ENCODE data around the gene HBEGF. TPM values are rescaled to one million over a fixed set of nuclear protein-coding genes. Genes with fewer than 3 reads are reported as not detected.
"Not testable (repeated sequence)": the region's sequence is repeated elsewhere in the genome, so short reads cannot be mapped to it uniquely, and the experiment has no call there.

HBEGF gene
- total and polyA plus RNA-seq, 10 donors, result 1.2 to 16.2 (median 6.9) TPM

DNA sequence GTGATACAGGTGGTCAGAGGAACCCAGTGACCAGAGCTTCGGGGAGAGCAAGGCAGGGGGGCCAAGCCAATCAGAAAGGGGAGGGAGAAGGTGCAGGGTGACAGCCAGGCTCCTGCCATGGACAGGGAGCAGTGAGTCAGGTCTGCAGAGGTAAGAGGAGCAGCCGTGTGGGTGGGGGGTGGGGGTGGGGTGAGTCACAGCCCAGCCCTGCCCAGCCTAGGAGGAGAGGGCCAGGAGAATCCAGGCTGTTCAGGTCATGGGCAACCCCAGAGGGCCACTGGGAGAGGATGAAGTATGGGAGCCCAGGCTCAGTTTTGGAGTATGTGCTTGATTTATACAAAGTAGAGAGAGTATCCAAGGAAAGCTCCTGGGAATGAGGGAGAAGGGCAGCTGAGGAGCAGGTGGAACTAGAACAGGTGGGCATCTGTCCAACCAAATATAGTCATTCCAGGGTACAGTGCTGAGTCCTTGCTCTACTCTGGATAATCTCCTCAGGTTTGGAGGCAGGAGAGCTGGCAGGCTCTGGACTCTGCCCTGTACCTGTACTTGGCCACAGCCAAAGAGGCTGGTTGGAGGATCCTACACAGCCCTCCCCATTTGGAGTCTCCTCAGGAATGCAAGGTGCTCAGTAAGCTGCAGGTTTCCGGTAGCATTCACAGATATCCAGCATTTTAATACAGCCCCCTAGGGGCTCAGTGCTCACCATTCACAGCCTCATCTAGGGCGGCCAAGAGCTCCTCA is 1.6 kb downstream of the HBEGF start:
- intact Hi-C loops (cut with DNase I; ENCODE audit: low total_unique reads), result no loop called here
- peak overlapping the region; percentile 62 to 88 (median 74) for H3K4me3 ChIP-seq
- peaks cover 0 to 22% (median 0%) of the 10 kb centered on the region in 7 donors for H3K27me3 ChIP-seq (replicated peaks in 1 of 7)
- H3K36me3 ChIP-seq, result no peaks in the 10 kb centered on the region
- WGBS, 5 donors, result 66 to 91% (median 70%) methylated on average over 3 to 4 of the region's 4 CpGs
- H3K27ac ChIP-seq, result peak overlapping the region in 2 of 8 donors; percentile 72 to 83
- TF ChIP-seq, protein P1, sequence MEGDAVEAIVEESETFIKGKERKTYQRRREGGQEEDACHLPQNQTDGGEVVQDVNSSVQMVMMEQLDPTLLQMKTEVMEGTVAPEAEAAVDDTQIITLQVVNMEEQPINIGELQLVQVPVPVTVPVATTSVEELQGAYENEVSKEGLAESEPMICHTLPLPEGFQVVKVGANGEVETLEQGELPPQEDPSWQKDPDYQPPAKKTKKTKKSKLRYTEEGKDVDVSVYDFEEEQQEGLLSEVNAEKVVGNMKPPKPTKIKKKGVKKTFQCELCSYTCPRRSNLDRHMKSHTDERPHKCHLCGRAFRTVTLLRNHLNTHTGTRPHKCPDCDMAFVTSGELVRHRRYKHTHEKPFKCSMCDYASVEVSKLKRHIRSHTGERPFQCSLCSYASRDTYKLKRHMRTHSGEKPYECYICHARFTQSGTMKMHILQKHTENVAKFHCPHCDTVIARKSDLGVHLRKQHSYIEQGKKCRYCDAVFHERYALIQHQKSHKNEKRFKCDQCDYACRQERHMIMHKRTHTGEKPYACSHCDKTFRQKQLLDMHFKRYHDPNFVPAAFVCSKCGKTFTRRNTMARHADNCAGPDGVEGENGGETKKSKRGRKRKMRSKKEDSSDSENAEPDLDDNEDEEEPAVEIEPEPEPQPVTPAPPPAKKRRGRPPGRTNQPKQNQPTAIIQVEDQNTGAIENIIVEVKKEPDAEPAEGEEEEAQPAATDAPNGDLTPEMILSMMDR (IDR thresholded peaks at IDR 0.05 in 8 of 11, conservative IDR thresholded peaks at IDR 0.05 in 3 of 11), result no peak
- no peak for TF ChIP-seq POLR2A (IDR thresholded peaks at IDR 0.05)
- no peak for TF ChIP-seq POLR2AphosphoS5 (IDR thresholded peaks at IDR 0.05)
- DNase-seq, result peak; percentile 44
- H3K9me3 ChIP-seq, result no peaks in the 10 kb centered on the region
- peaks cover 27 to 86% (median 65%) of the 10 kb centered on the region in 6 donors for H3K4me1 ChIP-seq

DNA sequence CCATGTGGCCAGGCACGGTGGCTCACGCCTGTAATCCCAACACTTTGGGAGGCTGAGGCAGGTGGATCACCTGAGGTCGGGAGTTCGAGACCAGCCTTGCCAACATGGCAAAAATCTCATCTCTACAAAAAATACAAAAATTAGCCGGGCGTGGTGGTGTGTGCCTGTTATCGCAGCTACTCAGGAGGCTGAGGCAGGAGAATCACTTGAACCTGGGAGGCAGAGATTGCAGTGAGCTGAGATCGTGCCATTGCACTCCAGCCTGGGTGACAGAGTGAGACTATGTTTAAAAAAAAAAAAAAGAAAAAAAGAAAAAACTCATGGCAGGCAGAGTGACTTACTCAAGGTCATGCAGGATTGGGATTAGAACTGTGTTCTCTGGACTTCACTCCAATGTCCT is 2.6 kb downstream of the HBEGF start:
- Histone ChIP-seq H3K27me3 (replicated peaks in 1 of 7) (peaks cover 0 to 14% (median 0%) of the 10 kb centered on the region in 7 donors), H3K4me1 (peaks cover 27 to 91% (median 70%) of the 10 kb centered on the region in 6 donors), H3K27ac (peak overlapping the region in 1 of 8 donors; percentile 83)
- H3K36me3 ChIP-seq; intact Hi-C loops (cut with DNase I; ENCODE audit: low total_unique reads); H3K4me3 ChIP-seq; H3K9me3 ChIP-seq: not testable (repeated sequence)
- 95 to 98% (median 97%) methylated on average over 8 of the region's 8 CpGs for WGBS, 5 donors
- DNase-seq, result peak; percentile 40

DNA sequence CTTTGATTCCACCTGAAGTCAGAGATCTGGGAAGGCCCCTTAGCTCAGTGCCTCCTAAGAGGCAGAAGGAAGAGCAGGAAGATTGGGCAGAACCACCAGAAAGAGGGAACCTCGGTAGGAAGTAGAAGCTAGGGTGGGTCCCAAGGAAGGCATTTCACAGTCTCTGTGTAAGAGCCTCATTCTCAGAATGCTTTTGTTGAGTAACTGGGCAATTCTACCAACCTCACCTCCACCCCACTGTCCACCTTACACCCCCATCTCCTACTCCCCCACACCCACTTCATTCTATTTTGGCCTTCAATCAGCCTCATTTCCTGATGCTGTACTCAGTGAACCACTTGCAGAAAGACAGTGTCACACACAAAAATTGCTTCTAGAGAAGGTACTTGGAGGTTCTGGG is 3.5 kb downstream of the HBEGF start:
- no peak for DNase-seq
- intact Hi-C loops (cut with DNase I; ENCODE audit: low total_unique reads), result no loop called here
- TF ChIP-seq POLR2AphosphoS5 (IDR thresholded peaks at IDR 0.05), result no peak
- TF ChIP-seq, protein P1 (IDR thresholded peaks at IDR 0.05 in 8 of 11, conservative IDR thresholded peaks at IDR 0.05 in 3 of 11), result no peak
- TF ChIP-seq POLR2A (IDR thresholded peaks at IDR 0.05), result no peak
- H3K36me3 ChIP-seq, result no peaks in the 10 kb centered on the region
- no peak overlapping the region for H3K4me3 ChIP-seq
- H3K4me1 ChIP-seq, result peaks cover 27 to 93% (median 67%) of the 10 kb centered on the region in 6 donors
- peak overlapping the region in 7 of 8 donors; percentile 6 to 83 (median 74) for H3K27ac ChIP-seq
- H3K9me3 ChIP-seq, result no peaks in the 10 kb centered on the region
- WGBS, 5 donors, result 8 to 33% (median 23%) methylated on average over 1 of the region's 1 CpG
- peaks cover 0 to 14% (median 0%) of the 10 kb centered on the region in 7 donors for H3K27me3 ChIP-seq (replicated peaks in 1 of 7)

DNA sequence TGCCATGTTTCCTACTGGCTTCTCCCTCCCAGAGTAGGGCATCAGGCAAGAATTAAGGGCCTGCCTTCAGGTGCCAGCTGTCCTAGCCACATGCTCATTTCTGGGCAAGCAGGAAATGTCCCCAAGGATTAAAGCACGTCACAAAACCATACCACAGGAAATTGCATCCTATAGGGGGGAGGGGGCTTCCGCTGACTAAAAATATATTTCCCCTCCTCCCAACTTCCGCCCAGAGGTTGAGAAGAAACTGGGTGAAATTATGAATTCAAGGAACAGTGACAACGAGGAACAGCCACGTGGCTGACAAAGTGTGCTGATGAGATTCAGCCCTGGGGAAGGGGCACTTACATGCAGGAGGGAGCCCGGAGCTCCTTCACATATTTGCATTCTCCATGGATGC is 4.1 kb downstream of the HBEGF start:
- peak overlapping the region; percentile 27 to 83 (median 70) for H3K27ac ChIP-seq
- TF ChIP-seq POLR2A (IDR thresholded peaks at IDR 0.05) (no peak), POLR2AphosphoS5 (IDR thresholded peaks at IDR 0.05) (peak in 1 of 3 donors; percentile 84)
- TF ChIP-seq, protein P1 (IDR thresholded peaks at IDR 0.05 in 8 of 11, conservative IDR thresholded peaks at IDR 0.05 in 3 of 11), result no peak
- peak; percentile 72 for DNase-seq
- H3K4me3 ChIP-seq, result no peak overlapping the region
- H3K4me1 ChIP-seq, result peaks cover 24 to 88% (median 63%) of the 10 kb centered on the region in 6 donors
- intact Hi-C loops (cut with DNase I; ENCODE audit: low total_unique reads), result no loop called here
- WGBS, 5 donors, result 14 to 23% (median 22%) methylated on average over 6 of the region's 6 CpGs
- H3K36me3 ChIP-seq, result no peaks in the 10 kb centered on the region
- no peaks in the 10 kb centered on the region for H3K9me3 ChIP-seq
- peaks cover 0 to 11% (median 0%) of the 10 kb centered on the region in 7 donors for H3K27me3 ChIP-seq (replicated peaks in 1 of 7)
